Endothelial cell of umbilical vein (primary cell): ENCODE measurements around the gene PLA2G4C. TPM values are rescaled to one million over a fixed set of nuclear protein-coding genes. Genes with fewer than 3 reads are reported as not detected.

ENCODE experiments used
- BruUV-seq: library from RNA; stranded (reverse); fragments of 400-500 nt; replicated peaks from 2 replicates; lab custom pipeline; 2021; lab: Mats Ljungman, UMichigan
- CTCF ChIA-PET: fragments of 300-600, 350-600 bp; sonication (Branson Sonifier 250); formaldehyde crosslinking; loops from one replicate; lab custom pipeline; 2021; ENCODE audit warnings: antibody characterized with exemption, inconsistent platforms; lab: Charles Lee
- POLR2A ChIA-PET: fragments of 300-600, 350-600 bp; sonication (Branson Sonifier 250); formaldehyde crosslinking; loops from one replicate; lab custom pipeline; 2021; ENCODE audit warnings: antibody characterized with exemption, inconsistent platforms; lab: Charles Lee
- DNase-seq: peaks from one replicate; pipeline ENCODE4 v3.0.0-alpha.2; 2011; ENCODE audit warnings: low read depth, low spot score
- FAIRE-seq: peaks from 2 replicates; lab custom pipeline; 2011; peaks lifted over from hg19 to GRCh38; lab: Jason Lieb, UNC
- H2AFZ ChIP-seq: 2 replicates; pipeline ENCODE4 v1.6.0; 2012; ENCODE audit warnings: low read depth, low read length, control low read depth, inconsistent platforms
- H3K27ac ChIP-seq: 2 replicates; pipeline ENCODE4 v1.5.1; 2011; ENCODE audit warnings: low read depth, mild to moderate bottlenecking, control low read depth, low read length, moderate library complexity; ENCODE audit not compliant: insufficient read depth
- H3K27me3 ChIP-seq, 2 experiments: 2 replicates each; pipeline versions ENCODE4 v1.6.0 to v1.6.1; 2011; ENCODE audit warnings: low read length in 2 of 2, mixed read lengths in 1 of 2; ENCODE audit not compliant: control insufficient read depth in 2 of 2, insufficient read depth in 2 of 2
- H3K36me3 ChIP-seq, 2 experiments: 2 replicates in 1 of 2; 3 replicates in 1 of 2; pipeline ENCODE4 v1.5.1; 2011; ENCODE audit warnings: low read length in 2 of 2, mild to moderate bottlenecking in 1 of 2, moderate library complexity in 1 of 2; ENCODE audit not compliant: control insufficient read depth in 2 of 2, insufficient read depth in 2 of 2; ENCODE audit errors: extremely low read depth in 1 of 2
- H3K4me1 ChIP-seq: 3 replicates; pipeline ENCODE4 v1.5.1; 2011; ENCODE audit warnings: mild to moderate bottlenecking, low read length; ENCODE audit not compliant: control insufficient read depth, insufficient read depth; ENCODE audit errors: extremely low read depth
- H3K4me2 ChIP-seq: 2 replicates; pipeline ENCODE4 v1.6.1; 2011; ENCODE audit warnings: low read length, control low read depth, mixed read lengths; ENCODE audit not compliant: insufficient read depth
- H3K4me3 ChIP-seq, 3 experiments: fragments of 200-600 bp in 1 of 3; sonication (generic), shearing (Covaris generic) in 1 of 3; replicated peaks in 1 of 3; 2 replicates each; pipeline ENCODE4 v1.5.1; 2011 to 2016; ENCODE audit warnings: control low read depth in 3 of 3, low read length in 3 of 3, mild to moderate bottlenecking in 2 of 3, inconsistent platforms in 1 of 3, low read depth in 1 of 3, moderate library complexity in 1 of 3; ENCODE audit not compliant: insufficient read depth in 1 of 3
- H3K79me2 ChIP-seq: 2 replicates; pipeline ENCODE4 v1.6.0; 2012; ENCODE audit warnings: low read length, inconsistent platforms; ENCODE audit not compliant: control insufficient read depth, insufficient read depth
- H3K9ac ChIP-seq: replicated peaks from 2 replicates; pipeline ENCODE3; 2011; ENCODE audit warnings: low read length, control low read depth; ENCODE audit not compliant: insufficient read depth; ENCODE audit errors: extremely low read depth
- H3K9me1 ChIP-seq: replicated peaks from 3 replicates; pipeline ENCODE4 v1.6.0; 2011; ENCODE audit warnings: mild to moderate bottlenecking, low read length; ENCODE audit not compliant: control insufficient read depth, insufficient read depth; ENCODE audit errors: extremely low read depth
- H3K9me3 ChIP-seq: replicated peaks from 2 replicates; pipeline ENCODE4 v1.5.1; 2012; ENCODE audit warnings: low read length, inconsistent platforms; ENCODE audit not compliant: control insufficient read depth, insufficient read depth
- H4K20me1 ChIP-seq: replicated peaks from 2 replicates; pipeline ENCODE3; 2011; ENCODE audit warnings: mild to moderate bottlenecking, low read length; ENCODE audit not compliant: control insufficient read depth, insufficient read depth; ENCODE audit errors: extremely low read depth
- FOS ChIP-seq: IDR thresholded peaks from 2 replicates; pipeline ENCODE4 v1.6.1; 2011; ENCODE audit warnings: mild to moderate bottlenecking, low read length, moderate library complexity, borderline replicate concordance; ENCODE audit not compliant: insufficient read depth
- JUN ChIP-seq: IDR thresholded peaks from 2 replicates; pipeline ENCODE4 v1.6.1; 2011; ENCODE audit warnings: borderline replicate concordance, low read depth; ENCODE audit not compliant: insufficient read length, insufficient read depth
- MYC ChIP-seq: IDR thresholded peaks from one replicate; pipeline ENCODE4 v1.6.1; 2011; ENCODE audit warnings: mild to moderate bottlenecking, low read depth, low read length
- POLR2A ChIP-seq: IDR thresholded peaks from 2 replicates; pipeline ENCODE4 v1.6.1; 2012; ENCODE audit warnings: low read depth, mild to moderate bottlenecking, control low read depth, low read length
- dilution Hi-C: fragments of 300-500 bp; cut with MboI; formaldehyde crosslinking; loops from one replicate; pipeline ENCODE4 v1.15.0; 2019; ENCODE audit warnings: low sequenced_read_pairs; ENCODE audit not compliant: extremely low pct_ligation_motif_present
- intact Hi-C: fragments of 100-400 bp; cut with micrococcal nuclease; formaldehyde crosslinking; loops from one replicate; pipeline ENCODE4 v1.10.0; 2022
- polyA plus RNA-seq, 4 experiments: library from polyadenylated mRNA; depleted of rRNA in 3 of 4; stranded (reverse) in 3 of 4; unstranded in 1 of 4; fragments of >200 nt; gene quantifications; 2 replicates each; pipeline versions ENCODE4 v1.2.1 to v1.2.3, GENCODE V29; 2011 to 2012; ENCODE audit warnings: missing spikeins in 1 of 4
- total RNA-seq: library from RNA; stranded (reverse); gene quantifications from 2 replicates; pipeline ENCODE4 v1.2.3, GENCODE V29; 2021
- TF ChIP-seq, protein P1 (sequence below), 2 donors: IDR thresholded peaks; 1 replicate in 1 of 2; 2 replicates in 1 of 2; pipeline ENCODE4 v1.5.1; 2011; ENCODE audit warnings: low read length in 2 of 2, mild to moderate bottlenecking in 2 of 2, moderate library complexity in 2 of 2, control low read depth in 1 of 2, inconsistent platforms in 1 of 2, low read depth in 1 of 2; ENCODE audit not compliant: insufficient read depth in 1 of 2; ENCODE audit errors: extremely low read depth in 1 of 2
- TF ChIP-seq, protein P2 (sequence below): IDR thresholded peaks from 2 replicates; pipeline ENCODE4 v1.6.1; 2011; ENCODE audit not compliant: insufficient read depth, insufficient read length

PLA2G4C gene
- total and polyA plus RNA-seq, 2 donors (not counting 3 experiments of a cell fraction or from before 2014, with no cell fraction given): 53.1 to 63.4 TPM

- H3K9ac ChIP-seq: no peak overlapping the region
- no peak overlapping the region for H3K4me3 ChIP-seq
- DNase-seq (no peak), FAIRE-seq (no peak)
- intact Hi-C loops (no loop called here), dilution Hi-C loops (no loop called here)
- no peak overlapping the region for H2AFZ ChIP-seq
- H4K20me1 ChIP-seq: no peaks in the 10 kb centered on the region
- peaks cover 18% of the 10 kb centered on the region for H3K4me1 ChIP-seq
- CTCF ChIA-PET: interaction anchor here (0.8 to 1.0 kb wide), 2 partner anchors 57 to 67 kb away, joined by 4 read pairs; no protein-coding TSS in a partner anchor
- no peaks in the 10 kb centered on the region for H3K9me3 ChIP-seq
- no peak overlapping the region for H3K27ac ChIP-seq
- H3K79me2 ChIP-seq: no peaks in the 10 kb centered on the region
- no peaks in the 10 kb centered on the region for H3K9me1 ChIP-seq
- peaks cover 0 to 10% of the 10 kb centered on the region in 2 experiments for H3K36me3 ChIP-seq
- no TSS peak for BruUV-seq
- no peaks in the 10 kb centered on the region for H3K27me3 ChIP-seq
- TF ChIP-seq FOS (no peak), MYC (no peak), JUN (no peak), POLR2A (no peak)
- TF ChIP-seq, protein P1, sequence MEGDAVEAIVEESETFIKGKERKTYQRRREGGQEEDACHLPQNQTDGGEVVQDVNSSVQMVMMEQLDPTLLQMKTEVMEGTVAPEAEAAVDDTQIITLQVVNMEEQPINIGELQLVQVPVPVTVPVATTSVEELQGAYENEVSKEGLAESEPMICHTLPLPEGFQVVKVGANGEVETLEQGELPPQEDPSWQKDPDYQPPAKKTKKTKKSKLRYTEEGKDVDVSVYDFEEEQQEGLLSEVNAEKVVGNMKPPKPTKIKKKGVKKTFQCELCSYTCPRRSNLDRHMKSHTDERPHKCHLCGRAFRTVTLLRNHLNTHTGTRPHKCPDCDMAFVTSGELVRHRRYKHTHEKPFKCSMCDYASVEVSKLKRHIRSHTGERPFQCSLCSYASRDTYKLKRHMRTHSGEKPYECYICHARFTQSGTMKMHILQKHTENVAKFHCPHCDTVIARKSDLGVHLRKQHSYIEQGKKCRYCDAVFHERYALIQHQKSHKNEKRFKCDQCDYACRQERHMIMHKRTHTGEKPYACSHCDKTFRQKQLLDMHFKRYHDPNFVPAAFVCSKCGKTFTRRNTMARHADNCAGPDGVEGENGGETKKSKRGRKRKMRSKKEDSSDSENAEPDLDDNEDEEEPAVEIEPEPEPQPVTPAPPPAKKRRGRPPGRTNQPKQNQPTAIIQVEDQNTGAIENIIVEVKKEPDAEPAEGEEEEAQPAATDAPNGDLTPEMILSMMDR (IDR thresholded peaks at IDR 0.05; ENCODE audit: extremely low read depth in 1 of 2, insufficient read depth in 1 of 2, low read depth in 1 of 2, low read length in 2 of 2): no peak
- TF ChIP-seq, protein P2, sequence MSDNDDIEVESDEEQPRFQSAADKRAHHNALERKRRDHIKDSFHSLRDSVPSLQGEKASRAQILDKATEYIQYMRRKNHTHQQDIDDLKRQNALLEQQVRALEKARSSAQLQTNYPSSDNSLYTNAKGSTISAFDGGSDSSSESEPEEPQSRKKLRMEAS: no peak
- no peak overlapping the region for H3K4me2 ChIP-seq
- POLR2A ChIA-PET: no interaction called here
Measured at GRCh38 chr19:48117515-48118130, 7.0 kb upstream of the PLA2G4C start.
